GM20000 (cell line): Measurements from ENCODE around the gene ERMP1.
A peak's percentile ranks its signal among the peaks of the same experiment; 100 is the strongest.
"Not testable (repeated sequence)": the region's sequence is repeated elsewhere in the genome, so short reads cannot be mapped to it uniquely, and the experiment has no call there.

Source experiments
- DNase-seq: peaks from one replicate; pipeline ENCODE4 v3.0.0; 2012; ENCODE audit warnings: low spot score
- CTCF ChIP-seq: IDR thresholded peaks from 2 replicates; pipeline ENCODE4 v1.5.1; 2012; ENCODE audit warnings: mild to moderate bottlenecking, control low read depth; ENCODE audit errors: extremely low read depth, missing control alignments

The ERMP1 gene, protein sequence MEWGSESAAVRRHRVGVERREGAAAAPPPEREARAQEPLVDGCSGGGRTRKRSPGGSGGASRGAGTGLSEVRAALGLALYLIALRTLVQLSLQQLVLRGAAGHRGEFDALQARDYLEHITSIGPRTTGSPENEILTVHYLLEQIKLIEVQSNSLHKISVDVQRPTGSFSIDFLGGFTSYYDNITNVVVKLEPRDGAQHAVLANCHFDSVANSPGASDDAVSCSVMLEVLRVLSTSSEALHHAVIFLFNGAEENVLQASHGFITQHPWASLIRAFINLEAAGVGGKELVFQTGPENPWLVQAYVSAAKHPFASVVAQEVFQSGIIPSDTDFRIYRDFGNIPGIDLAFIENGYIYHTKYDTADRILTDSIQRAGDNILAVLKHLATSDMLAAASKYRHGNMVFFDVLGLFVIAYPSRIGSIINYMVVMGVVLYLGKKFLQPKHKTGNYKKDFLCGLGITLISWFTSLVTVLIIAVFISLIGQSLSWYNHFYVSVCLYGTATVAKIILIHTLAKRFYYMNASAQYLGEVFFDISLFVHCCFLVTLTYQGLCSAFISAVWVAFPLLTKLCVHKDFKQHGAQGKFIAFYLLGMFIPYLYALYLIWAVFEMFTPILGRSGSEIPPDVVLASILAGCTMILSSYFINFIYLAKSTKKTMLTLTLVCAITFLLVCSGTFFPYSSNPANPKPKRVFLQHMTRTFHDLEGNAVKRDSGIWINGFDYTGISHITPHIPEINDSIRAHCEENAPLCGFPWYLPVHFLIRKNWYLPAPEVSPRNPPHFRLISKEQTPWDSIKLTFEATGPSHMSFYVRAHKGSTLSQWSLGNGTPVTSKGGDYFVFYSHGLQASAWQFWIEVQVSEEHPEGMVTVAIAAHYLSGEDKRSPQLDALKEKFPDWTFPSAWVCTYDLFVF

GRCh38 chr9:5832538-5833529, at the start of gene ERMP1:
TSS of gene ERMP1 (minus strand) at chr9:5833117. CDS start at chr9:5833027, 90 bp downstream.
- peak; percentile 91 for DNase-seq
- peak; percentile 93 for TF ChIP-seq CTCF

DNA sequence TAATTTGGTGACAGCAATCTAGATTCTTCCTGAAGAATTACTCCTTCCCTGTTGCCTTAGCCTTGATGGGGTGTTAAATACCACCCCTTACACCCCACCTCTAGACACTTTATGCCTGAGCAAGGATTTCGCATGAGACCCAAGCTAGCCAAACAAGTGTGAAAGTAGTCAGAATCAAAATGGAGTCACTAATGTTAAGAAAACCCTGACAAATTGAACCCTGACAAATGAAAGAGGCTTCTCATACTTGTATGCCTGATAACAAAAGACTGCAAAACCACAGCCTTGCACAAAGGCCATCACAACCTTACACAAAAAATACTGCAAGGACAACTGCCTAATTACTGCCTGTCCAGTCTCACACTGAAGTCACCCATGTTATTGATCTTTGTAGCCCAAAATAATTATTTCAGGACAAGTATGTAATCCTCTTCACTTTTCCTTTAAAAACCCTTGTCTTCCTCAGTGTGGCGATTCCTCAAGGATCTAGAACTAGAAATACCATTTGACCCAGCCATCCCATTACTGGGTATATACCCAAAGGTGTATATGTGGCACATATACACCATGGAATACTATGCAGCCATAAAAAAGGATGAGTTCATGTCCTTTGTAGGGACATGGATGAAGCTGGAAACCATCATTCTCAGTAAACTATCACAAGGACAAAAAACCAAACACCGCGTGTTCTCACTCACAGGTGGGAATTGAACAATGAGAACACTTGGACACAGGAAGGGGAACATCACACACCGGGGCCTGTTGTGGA, 49.5 kb upstream of the ERMP1 start:
- not testable (repeated sequence) for DNase-seq

DNA sequence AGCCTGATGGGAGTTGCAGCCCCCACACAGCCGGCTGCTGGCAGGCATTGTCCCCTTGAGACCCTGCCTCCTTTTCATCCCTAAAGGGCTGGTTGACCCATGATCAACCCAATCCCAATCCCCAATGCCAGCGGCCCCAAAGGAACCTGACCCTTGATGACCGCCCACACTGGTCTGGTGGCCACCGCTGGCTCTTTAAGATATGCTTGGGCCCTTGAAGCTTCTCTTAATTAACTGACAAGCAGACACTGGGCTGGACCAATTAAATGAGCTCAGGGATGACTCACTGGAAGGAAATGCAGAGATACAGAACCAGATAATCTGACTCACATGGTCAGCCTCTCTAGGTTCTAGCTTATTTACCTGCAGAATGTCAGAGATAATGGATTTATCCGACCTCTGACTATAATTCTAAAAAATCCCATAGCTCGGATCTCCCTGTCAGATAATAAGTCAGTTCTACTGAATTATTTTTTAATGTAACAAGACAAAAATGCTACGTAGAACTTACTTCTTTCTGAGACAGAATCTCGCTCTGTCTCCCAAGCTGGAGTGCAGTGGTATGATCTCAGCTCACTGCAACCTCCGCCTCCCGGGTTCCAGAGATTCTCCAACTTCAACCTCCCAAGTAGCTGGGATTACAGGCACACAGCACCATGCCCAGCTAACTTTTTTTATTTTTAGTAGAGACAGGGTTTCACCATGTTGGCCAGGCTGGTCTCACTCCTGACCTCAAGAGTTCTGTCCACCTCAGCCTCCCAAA, 46.7 kb upstream of the ERMP1 start:
- DNase-seq: no peak
- no peak for TF ChIP-seq CTCF

DNA sequence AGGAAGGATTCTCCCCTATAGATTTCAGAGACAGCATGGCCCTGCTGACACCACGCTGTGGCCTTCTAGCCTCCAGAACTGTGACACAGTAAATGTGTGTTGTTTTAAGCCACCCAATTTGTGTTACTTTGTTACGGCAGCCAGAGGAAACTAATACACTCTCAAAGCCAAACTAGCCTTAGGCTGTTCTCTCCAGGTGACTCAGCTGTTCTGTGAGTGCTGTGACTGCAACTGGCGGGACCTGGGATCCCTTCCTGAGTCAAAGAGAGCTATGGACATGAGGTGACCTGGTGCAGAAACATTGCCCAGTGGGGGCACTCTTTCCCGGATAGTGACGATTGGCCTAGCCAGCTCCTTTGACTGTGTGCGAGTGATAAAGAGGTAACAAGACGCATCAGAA, 43.8 kb upstream of the ERMP1 start:
- DNase-seq: no peak
- no peak for TF ChIP-seq CTCF

- no peak for TF ChIP-seq CTCF
- peak; percentile 42 for DNase-seq
Measured at GRCh38 chr9:5876026-5876425, 43.1 kb upstream of the ERMP1 start.

DNA sequence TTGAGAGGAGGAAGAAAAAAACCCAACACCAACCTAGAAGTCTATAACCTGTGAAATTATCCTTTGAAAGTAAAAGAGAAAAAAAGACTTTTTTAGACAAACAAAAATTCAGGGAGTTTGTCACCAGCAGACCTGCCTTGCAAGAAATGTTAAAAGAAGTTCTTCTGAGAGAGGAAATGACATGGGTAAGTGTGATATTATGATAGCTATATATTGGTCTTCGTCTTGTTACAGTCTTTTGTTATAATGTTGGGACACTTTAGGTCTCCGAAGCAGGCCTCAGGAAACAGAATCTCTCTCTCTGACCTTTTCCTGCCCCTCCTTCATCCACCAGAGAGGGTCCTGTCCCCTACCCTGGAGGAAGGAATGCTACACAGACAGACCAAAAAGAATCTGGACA, 41.1 kb upstream of the ERMP1 start:
- no peak for DNase-seq
- no peak for TF ChIP-seq CTCF
